Choroid plexus epithelial cell (primary cell): ENCODE data around the gene UGGT1.

Source experiments
- DNase-seq: peaks from one replicate; pipeline ENCODE4 v3.0.0-alpha.2; 2010; ENCODE audit warnings: low read depth
- H3K4me3 ChIP-seq: 2 replicates; pipeline ENCODE4 v1.5.1; 2011; ENCODE audit warnings: low read depth, mild to moderate bottlenecking, control low read depth, low read length, moderate library complexity
- CTCF ChIP-seq: conservative IDR thresholded peaks from 2 replicates; pipeline ENCODE4 v1.5.1; 2011; ENCODE audit warnings: low read depth, mild to moderate bottlenecking, control low read depth, inconsistent platforms, low read length, moderate library complexity

Gene UGGT1

GRCh38 chr2:128090945-128091725 lies at the start of gene UGGT1:
Gene UGGT1 (plus strand): TSS chr2:128091200. CDS start chr2:128091358, 158 bp downstream.
- no peak for TF ChIP-seq CTCF
- H3K4me3 ChIP-seq, result peak within 1 kb of the TSS; percentile 100
- DNase-seq, result peak; percentile 98

GRCh38 chr2:128041561-128041960 lies 49.4 kb upstream of the UGGT1 start:
- no peak overlapping the region for H3K4me3 ChIP-seq
- DNase-seq, result no peak
- TF ChIP-seq CTCF, result no peak

- TF ChIP-seq CTCF, result no peak
- no peak overlapping the region for H3K4me3 ChIP-seq
- no peak for DNase-seq
These were observed 48.0 kb upstream of the UGGT1 start for GRCh38 chr2:128043041-128043440.

GRCh38 chr2:128053331-128053730 lies 37.7 kb upstream of the UGGT1 start:
- no peak for TF ChIP-seq CTCF
- H3K4me3 ChIP-seq, result no peak overlapping the region
- DNase-seq, result no peak

- no peak for DNase-seq
- no peak overlapping the region for H3K4me3 ChIP-seq
- TF ChIP-seq CTCF, result no peak
These were observed 36.7 kb upstream of the UGGT1 start for GRCh38 chr2:128054104-128054885.

- no peak overlapping the region for H3K4me3 ChIP-seq
- DNase-seq, result no peak
- no peak for TF ChIP-seq CTCF
These were observed 33.7 kb upstream of the UGGT1 start for GRCh38 chr2:128057334-128057733.
